Ascending aorta (tissue), 2 donors: Measurements from ENCODE around the gene GSTM1. TPM values are rescaled to one million over a fixed set of nuclear protein-coding genes. Genes with fewer than 3 reads are reported as not detected.
A peak's percentile ranks its signal among the peaks of the same experiment; 100 is the strongest.

Source experiments
- DNase-seq, 2 donors: peaks; one replicate each; pipeline ENCODE4 v3.0.0-alpha.2; 2019; ENCODE audit warnings: low spot score in 2 of 2
- H3K27ac ChIP-seq, 2 donors: fragments of 200-600 bp; sonication (generic); one replicate each; pipeline ENCODE4 v1.5.1; 2016 to 2017; ENCODE audit warnings: mild to moderate bottlenecking in 1 of 2
- H3K27me3 ChIP-seq: fragments of 200-600 bp; sonication (generic); one replicate; pipeline ENCODE4 v1.5.1; 2017
- H3K36me3 ChIP-seq, 2 donors: fragments of 200-600 bp; sonication (generic); one replicate each; pipeline ENCODE4 v1.5.1; 2016
- H3K4me1 ChIP-seq, 2 donors: fragments of 200-600 bp; sonication (generic); one replicate each; pipeline ENCODE4 v1.5.1; 2016 to 2017; ENCODE audit warnings: mild to moderate bottlenecking in 1 of 2
- H3K4me3 ChIP-seq, 2 donors: fragments of 200-600 bp; sonication (generic); one replicate each; pipeline ENCODE4 v1.5.1; 2016 to 2017; ENCODE audit warnings: mild to moderate bottlenecking in 1 of 2
- H3K9me3 ChIP-seq, 2 donors: fragments of 200-600 bp; sonication (generic); one replicate each; pipeline ENCODE4 v1.5.1; 2016
- CTCF ChIP-seq, 3 experiments: fragments of 200-600 bp in 2 of 3; fragments of 450-650 bp in 1 of 3; sonication (generic) in 2 of 3; IDR thresholded peaks; one replicate each; pipeline ENCODE4 v1.5.1; 2016 to 2019; ENCODE audit warnings: antibody characterized with exemption in 3 of 3, mild to moderate bottlenecking in 1 of 3, moderate library complexity in 1 of 3
- intact Hi-C: fragments of 100-400 bp; cut with DNase I; formaldehyde crosslinking; loops from one replicate; pipeline ENCODE4 v1.15.1; 2023
- total RNA-seq: library from RNA; depleted of rRNA; stranded (reverse); fragments of >200 nt; gene quantifications from one replicate; pipeline ENCODE4 v1.1.0, GENCODE V29; 2016

The GSTM1 gene
- total RNA-seq, 1 donor from 2014 or later: 89.4 TPM

- Histone ChIP-seq H3K4me1 (peaks cover 7 to 24% of the 10 kb centered on the region in 2 donors), H3K36me3 (no peaks in the 10 kb centered on the region), H3K27ac (no peak overlapping the region), H3K4me3 (no peak overlapping the region), H3K9me3 (no peaks in the 10 kb centered on the region), H3K27me3 (no peaks in the 10 kb centered on the region)
- no peak for TF ChIP-seq CTCF (IDR thresholded peaks at IDR 0.05)
- intact Hi-C loops: no loop called here
- DNase-seq: peak in 1 of 2 donors; percentile 19
Observed at GRCh38 chr1:109650609-109651008, 37.0 kb upstream of the GSTM1 start.

- no peaks in the 10 kb centered on the region for H3K27me3 ChIP-seq
- no peak for DNase-seq
- no peak overlapping the region for H3K4me3 ChIP-seq
- H3K27ac ChIP-seq: no peak overlapping the region
- no peak for TF ChIP-seq CTCF (IDR thresholded peaks at IDR 0.05)
- H3K9me3 ChIP-seq: no peaks in the 10 kb centered on the region
- peaks cover 7 to 24% of the 10 kb centered on the region in 2 donors for H3K4me1 ChIP-seq
- no peaks in the 10 kb centered on the region for H3K36me3 ChIP-seq
- intact Hi-C loops: no loop called here
Observed at GRCh38 chr1:109652402-109652801, 35.2 kb upstream of the GSTM1 start.

- Histone ChIP-seq H3K27me3 (no peaks in the 10 kb centered on the region), H3K9me3 (no peaks in the 10 kb centered on the region), H3K4me3 (no peak overlapping the region), H3K27ac (no peak overlapping the region), H3K36me3 (no peaks in the 10 kb centered on the region), H3K4me1 (peaks cover 7 to 24% of the 10 kb centered on the region in 2 donors)
- intact Hi-C loops: no loop called here
- no peak for DNase-seq
- no peak for TF ChIP-seq CTCF (IDR thresholded peaks at IDR 0.05)
Observed at GRCh38 chr1:109653306-109653705, 34.3 kb upstream of the GSTM1 start.

- Histone ChIP-seq H3K4me3 (no peak overlapping the region), H3K4me1 (peaks cover 7 to 23% of the 10 kb centered on the region in 2 donors), H3K36me3 (peaks cover 0 to 7% of the 10 kb centered on the region in 2 donors), H3K9me3 (no peaks in the 10 kb centered on the region), H3K27me3 (no peaks in the 10 kb centered on the region), H3K27ac (peak overlapping the region; percentile 84 to 94)
- DNase-seq: no peak
- intact Hi-C loops: no loop called here
- no peak for TF ChIP-seq CTCF (IDR thresholded peaks at IDR 0.05)
Observed at GRCh38 chr1:109654519-109654918, 33.1 kb upstream of the GSTM1 start.

GRCh38 chr1:109655615-109656519 lies 31.8 kb upstream of the GSTM1 start, which contains the start of gene GSTM4:
Gene GSTM4, plus strand, starts transcription at chr1:109656099. Its CDS starts 291 bp downstream, at chr1:109656390.
- intact Hi-C loops: loop anchor here (1.0 kb wide), 1 partner anchor 12 kb away; the partner anchor contains the start of gene GSTM2
- H3K27me3 ChIP-seq: no peaks in the 10 kb centered on the region
- TF ChIP-seq CTCF (IDR thresholded peaks at IDR 0.05): no peak
- DNase-seq: peak; percentile 39 to 93
- H3K4me3 ChIP-seq: peak within 1 kb of the TSS; percentile 62 to 79
- H3K27ac ChIP-seq: peak within 1 kb of the TSS; percentile 84 to 94
- H3K9me3 ChIP-seq: no peaks in the 10 kb centered on the region
- H3K4me1 ChIP-seq: peaks cover 7 to 13% of the 10 kb centered on the region in 2 donors
- peaks cover 0 to 7% of the 10 kb centered on the region in 2 donors for H3K36me3 ChIP-seq
